Right renal cortex interstitium (tissue), 3 donors: Measurements from ENCODE around the gene DHX9. TPM values are rescaled to one million over a fixed set of nuclear protein-coding genes. Genes with fewer than 3 reads are reported as not detected.
A peak's percentile ranks its signal among the peaks of the same experiment; 100 is the strongest.

Experiments used
- DNase-seq, 3 donors: peaks; one replicate each; pipeline ENCODE4 v3.0.0-alpha.2; 2013; ENCODE audit warnings: low read depth in 3 of 3, low spot score in 2 of 3
- polyA plus RNA-seq, 3 donors: library from polyadenylated mRNA; unstranded; fragments of 120-200 nt; gene quantifications; one replicate each; pipeline ENCODE4 v1.2.1, GENCODE V29; 2013; ENCODE audit not compliant: insufficient read length in 3 of 3

Gene DHX9
- polyA plus RNA-seq, 3 donors, result 290 to 316 (median 311) TPM

DNA sequence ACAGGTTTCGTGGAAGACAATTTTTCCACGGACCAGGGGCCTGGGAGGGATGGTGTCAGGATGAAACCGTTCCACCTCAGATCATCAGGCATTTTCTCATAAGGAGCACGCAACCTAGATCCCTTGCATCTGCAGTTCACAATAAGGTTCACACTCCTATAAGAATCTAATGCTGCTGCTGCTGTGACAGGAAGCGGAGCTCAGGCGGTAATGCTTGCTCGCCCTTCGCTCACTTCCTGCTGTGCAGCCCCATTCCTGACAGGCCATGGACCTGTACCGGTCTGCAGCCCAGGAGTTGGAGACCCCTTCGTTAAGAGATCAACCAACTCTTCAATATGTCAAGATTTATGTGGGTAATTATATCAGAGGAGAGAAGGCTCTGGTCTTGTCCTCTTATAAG lies 3.3 kb upstream of the DHX9 start:
- DNase-seq, result no peak

DNA sequence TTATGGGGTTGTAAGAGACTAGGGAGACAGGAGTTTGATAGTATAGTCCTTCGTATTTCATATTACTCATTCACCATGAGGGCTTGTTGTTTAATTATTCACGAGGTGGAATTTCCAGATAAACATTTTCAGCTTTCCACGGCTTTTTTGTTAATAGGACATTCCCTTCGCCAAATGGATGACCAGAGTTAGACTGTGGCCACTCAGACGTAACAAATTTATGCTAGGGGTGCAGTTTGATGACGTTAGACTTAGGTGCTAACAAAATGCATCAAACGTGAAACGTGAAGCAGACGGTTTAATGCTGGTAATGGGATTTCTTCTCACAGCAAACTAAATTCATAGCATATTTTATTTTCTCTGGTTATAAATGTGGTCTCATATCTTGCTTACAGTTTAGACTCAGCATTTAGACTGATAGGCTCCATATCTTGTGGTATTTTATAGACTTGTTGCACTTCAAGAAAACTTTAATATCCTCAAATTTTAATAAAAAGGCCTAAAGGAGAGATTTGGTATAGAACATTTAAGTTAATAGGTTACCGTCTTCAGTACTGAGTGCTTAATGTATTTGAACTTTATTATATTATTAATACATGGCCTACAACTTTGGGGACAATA lies 2.3 kb downstream of the DHX9 start:
- peak in 2 of 3 donors; percentile 33 to 39 for DNase-seq

DNA sequence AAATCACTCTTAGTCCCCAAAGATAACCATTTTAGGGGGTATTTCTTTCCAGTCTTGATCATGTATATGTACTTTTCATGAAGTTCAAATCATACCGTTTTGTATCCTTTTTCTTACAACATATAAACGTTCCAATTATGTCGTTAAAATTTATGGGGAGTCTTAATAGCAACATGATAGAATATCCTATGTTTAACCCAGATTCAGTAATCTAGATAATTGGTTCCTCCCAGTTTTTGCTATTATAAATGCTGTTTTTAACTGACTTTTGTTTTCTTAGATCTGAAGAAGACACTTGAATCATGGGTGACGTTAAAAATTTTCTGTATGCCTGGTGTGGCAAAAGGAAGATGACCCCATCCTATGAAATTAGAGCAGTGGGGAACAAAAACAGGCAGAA lies 3.1 kb downstream of the DHX9 start:
- DNase-seq, result no peak

DNA sequence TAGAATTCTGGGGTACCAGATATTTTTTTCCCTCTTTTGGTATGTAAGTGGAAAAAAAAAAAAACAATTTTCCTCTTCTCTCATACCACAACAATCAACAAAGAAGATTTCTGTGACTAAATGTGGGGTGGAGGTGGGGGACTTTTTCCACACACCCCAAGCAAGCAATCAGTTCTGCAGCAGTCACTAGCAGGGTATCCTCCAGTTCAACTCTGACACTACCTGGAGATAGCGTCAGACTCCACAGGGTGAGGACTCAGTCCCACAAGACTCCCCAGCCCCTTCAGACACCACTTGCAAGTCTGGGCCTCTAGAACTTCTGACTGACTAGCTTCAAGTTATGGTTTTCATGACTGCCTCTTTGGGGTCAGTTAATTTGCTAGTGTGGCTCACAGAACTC lies 6.2 kb downstream of the DHX9 start:
- no peak for DNase-seq

DNA sequence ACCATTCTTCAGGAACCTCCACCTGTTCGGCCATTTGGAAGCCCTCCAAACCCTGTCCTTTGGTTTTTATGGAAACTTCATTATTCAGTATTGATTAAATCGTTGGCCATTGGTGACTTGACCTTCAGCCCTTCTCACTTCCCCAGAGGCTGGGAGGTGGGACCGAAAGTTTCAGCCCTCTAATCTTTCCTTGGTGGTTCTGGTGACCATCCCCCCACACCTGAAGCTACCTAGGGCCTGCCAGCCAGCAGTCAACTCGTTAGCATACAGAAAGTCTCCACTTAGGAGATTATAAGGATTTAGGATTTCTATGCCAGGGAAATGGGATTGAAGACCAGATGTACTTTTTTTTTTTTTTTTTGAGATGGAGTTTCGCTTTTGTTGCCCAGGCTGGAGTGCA lies 6.7 kb downstream of the DHX9 start:
- DNase-seq, result no peak

DNA sequence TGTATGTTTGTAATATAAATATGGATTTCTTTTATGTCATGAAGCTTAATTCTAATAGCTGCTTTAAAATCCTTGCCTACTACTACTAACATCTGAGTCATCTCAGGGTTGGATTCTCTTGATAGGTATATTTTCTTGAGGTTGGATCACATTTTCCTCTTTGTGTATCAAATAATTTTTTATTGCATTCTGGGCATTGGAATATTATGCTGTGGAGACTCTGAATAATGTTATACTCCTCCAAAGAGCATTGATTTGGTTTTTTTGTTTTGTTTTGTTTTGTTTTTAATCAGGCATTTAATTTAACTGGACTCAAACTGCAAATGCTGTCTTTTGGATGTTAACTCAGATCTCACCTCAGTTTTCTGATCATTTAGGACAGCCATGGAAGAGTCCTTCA lies 8.0 kb downstream of the DHX9 start:
- DNase-seq, result no peak

DNA sequence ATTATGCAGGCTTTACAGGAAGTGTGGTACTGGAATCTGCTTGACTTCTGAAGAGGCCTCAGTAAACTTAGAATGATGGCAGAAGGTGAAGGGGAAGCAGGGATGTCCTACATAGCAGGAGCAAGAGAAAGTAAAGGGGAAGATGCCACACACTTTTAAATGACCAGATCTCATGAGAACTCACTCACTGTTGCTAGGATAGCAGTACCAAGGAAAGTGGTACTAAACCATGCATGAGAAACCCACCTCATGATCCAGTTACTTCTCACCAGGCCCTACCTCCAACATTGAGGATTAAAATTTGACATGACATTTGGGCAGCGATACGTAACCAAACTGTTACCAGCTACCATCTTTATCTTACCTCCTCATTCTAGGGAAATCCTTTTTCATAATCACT lies 9.6 kb downstream of the DHX9 start:
- no peak for DNase-seq

DNA sequence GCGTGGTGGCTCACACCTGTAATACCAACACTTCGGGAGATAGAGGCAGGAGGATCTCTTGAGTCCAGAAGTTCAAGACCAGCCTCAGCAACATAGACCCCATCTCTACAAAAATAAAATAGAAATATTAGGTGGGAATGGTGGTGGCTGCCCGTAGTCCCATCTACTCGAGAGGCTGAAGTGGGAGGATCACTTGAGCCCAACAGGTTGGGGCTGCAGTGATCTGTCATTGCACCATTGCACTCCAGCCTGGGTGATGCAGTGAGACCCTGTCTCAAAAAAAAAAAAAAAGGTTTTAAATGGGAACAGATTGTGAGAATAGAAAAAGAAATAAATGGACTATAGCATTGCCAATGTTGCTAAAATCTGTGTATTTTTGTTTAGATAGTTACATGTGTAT lies 11.2 kb downstream of the DHX9 start:
- no peak for DNase-seq

DNA sequence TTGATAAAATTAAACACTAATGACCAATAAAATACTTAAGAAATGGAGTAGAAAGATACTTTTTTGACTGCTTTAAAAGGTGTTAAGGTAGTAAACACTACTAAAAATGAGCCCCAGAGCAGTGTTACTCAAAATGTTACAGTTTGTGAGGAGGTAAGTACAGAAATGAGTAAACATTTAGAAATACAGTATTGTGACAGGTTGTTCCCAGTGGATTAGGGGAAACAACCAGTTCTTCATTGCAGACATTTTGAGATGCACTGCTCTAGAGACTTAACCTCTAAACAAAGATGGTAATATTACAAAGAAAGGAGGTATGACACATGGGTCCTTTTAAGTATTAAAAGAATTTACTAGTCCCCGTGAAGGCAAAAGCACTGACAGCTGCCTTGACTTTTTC lies 12.7 kb downstream of the DHX9 start:
- no peak for DNase-seq

DNA sequence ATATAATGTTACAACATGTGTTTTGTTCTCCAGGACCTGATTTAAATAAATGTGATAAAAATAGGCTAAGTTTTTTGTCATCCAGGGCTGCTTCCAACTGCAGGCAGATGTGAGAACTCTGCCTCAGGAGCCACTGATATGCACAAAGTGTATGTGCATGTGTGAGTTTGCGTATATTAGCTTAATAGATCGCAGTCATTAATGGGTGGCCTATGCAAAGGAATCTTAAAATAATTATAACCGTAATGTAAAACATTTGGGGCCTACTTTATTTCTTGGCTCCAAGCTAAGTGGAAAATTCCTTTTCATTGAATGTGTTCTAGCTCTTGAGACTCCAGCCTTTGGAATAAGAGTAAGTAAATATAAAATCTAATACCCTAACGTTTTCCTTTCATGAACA lies 16.8 kb downstream of the DHX9 start:
- DNase-seq, result no peak

DNA sequence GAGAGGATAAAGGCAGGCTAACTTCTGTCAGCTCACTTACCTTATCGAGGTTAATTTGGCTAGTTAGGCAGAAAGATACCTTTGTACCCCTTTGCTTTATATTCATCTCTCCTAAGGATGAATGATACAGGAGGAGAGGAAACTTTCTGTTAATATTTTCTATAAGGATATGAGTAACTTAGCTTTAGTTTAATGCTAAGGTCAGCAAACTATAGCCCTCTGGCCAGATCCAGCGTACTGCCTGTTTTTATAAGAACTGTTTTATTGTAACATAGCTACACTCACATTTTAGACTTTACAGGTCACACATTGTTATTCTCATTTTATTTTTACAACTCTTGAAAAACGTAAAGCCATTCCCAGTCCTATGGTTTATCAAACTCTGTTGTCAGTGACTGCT lies 18.1 kb downstream of the DHX9 start:
- DNase-seq, result no peak

DNA sequence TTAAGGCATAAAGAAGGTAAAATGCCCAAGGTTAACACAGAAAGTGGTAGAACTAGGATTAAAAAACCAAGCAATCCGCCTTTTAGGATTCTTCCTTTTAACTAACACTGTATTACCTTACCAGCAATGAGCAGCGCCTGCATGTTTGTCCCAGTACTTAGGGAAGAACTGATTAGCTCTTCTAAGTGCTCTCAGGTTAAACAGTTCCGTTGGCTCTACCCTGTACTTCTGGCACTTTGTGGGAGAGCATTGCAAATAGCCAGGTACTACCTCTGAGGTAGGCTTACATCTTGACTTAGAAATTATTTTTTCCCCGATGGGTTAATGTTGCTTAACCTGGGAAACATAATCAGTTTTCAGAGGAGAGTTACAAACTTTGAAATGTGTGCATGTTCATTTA lies 21.5 kb downstream of the DHX9 start:
- no peak for DNase-seq

DNA sequence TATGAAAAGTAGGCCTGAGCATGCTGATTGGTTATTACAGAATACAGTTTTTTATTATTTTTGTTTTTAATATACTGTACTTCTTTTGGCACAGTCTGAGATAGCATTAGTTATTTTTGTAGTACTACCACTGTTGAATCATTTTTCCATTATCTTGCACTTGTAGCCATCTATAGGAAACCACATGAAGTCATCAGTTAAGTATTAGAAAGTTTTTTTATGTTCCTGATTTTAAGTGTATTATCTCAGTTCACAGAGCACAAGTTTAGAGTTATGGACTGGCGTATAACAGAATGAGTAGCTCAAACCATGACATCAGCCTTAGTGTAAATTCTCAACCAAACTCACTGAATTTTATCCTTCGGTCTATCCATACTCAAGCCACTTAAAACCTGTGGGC lies 22.8 kb downstream of the DHX9 start:
- DNase-seq, result no peak

DNA sequence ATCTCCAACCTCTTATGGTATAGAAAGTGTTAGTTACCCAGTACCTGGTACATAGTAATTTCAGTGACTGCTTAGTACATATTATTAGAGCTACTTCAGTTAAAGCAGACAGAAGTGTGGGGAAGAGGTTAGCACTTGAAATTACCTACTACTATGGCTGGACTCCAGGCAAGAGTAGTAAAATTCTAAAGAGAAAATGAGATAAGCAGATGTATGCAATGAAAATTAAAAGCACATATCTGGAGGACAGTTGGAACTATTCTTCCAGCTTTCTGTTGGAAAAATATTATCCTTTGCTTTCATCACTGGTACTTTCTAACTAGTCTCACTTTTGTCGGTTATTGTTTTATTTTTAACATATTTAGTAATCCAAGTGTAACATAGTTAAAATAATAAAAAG lies 23.7 kb downstream of the DHX9 start:
- DNase-seq, result no peak

DNA sequence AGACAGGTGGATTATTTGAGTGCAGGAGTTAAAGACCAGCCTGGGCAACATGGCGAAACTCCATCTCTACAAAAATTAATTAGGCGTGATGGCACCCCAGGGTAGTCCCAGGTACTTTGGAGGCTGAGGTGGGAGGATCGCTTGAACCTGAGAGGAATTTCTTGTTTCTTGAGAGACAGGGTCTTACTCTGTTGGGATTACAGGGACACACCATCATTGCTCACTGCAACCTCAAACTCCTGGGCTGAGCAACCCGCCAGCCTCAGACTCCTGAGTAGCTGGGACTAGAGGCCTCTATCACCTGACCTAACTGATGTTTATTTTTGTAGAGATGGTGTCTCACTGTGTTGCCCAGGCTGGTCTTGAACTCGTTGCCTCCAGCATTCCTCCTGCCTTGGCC lies 24.8 kb downstream of the DHX9 start:
- DNase-seq, result no peak

DNA sequence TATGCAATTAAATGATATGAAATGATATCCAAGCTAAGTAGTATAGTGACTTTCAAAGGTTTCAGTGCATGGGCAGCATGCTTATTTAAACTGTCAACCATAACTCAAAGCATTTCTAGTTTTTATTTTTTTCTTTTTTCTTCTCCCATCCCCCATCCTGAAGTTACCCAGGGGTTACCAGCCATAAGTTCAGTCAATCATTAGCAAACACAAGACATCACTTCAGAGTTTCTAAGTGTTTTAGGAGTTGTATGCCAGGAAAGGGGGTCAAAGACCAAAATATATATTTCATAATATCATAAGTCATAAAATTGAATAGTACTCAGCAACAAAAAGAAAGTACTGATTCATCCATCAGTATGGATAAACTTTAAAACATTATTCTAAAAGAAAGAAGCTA lies 28.7 kb downstream of the DHX9 start:
- DNase-seq, result no peak

DNA sequence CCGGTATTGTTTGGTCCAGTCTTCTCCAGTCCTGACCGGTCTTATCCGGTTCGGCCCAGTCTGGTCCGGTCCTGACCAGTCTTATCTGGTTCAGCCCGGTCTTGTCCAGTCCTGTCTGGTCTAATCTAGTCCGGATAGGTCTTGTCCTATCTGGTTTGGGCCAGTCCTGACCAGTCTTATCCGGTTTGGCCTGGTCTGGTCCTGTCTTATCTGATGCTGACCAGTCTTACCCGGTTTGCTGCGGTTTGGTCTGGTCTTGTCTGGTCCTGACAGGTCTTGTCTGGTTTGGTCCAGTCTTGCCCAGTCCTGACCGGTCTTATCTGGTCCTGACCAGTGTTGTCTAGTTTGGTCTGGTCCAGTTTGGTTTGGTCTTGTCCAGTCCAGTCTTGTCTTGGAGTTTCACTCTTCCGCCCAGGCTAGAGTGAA lies 30.1 kb downstream of the DHX9 start:
- DNase-seq, result no peak

DNA sequence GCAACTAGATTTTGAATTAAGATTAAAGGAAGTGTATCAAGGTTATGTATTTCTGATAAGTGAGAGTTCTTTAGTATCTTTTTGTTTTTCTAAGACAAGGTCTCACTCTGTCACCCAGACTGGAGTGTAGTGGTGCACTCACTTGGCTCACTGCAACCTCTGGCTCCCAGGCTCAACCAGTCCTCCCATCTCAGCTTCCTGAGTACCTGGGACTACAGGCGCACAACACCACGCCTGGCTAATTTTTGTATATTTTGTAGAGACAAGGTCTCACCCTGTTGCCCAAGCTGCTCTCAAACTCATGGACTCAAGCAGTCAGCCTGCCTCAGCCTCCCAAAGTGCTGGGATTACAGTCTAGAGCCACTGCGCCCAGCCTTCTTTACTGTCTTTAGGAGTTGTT lies 33.7 kb downstream of the DHX9 start:
- no peak for DNase-seq

DNA sequence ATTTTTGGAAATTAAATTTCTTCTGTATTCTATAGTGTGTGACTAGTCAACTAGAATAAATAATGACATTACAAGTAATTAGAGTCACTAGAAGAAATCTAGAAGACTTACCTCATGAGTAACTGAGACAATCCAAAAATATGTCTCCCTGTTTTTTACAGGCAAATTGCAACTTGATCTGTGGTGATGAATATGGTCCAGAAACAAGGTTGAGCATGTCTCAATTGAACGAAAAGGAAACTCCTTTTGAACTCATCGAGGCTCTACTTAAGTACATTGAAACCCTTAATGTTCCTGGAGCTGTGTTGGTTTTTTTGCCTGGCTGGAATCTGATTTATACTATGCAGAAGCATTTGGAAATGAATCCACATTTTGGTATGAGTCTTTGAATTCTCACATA lies 36.7 kb downstream of the DHX9 start:
- DNase-seq, result no peak

DNA sequence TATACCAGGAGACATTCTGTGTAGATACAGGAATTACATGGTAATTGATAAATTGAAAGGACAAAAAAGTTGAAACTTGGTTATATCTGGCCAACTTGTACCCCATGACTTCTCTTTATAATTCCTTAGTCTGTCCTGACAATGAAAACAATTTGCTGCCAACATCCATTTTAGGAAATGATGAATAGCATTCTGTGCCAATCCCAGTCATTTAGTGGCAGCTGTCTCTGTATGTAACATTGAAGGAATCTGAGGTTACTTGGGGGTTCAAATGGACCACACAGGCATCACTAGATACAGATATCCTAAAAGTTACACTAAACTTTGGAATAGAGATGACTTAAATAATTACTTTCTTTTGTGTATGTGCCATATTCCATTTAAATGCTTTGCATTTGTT lies 38.2 kb downstream of the DHX9 start:
- DNase-seq, result no peak

DNA sequence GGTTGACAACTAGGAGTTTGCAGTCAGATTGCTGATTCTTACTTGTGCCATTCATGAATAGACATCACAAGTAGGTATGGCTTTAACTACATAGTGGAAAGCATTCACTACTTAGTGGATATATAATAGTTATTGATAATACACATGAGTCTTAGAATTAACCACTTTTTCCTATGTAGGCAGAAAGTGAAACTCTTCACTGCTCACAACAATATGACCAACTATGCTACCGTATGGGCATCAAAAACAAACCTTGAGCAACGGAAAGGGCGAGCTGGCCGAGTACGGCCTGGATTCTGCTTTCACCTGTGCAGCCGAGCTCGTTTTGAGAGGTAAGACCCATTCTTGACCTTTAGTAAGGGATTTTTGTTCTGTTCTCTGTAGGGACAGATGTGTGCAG lies 38.7 kb downstream of the DHX9 start:
- DNase-seq, result no peak

DNA sequence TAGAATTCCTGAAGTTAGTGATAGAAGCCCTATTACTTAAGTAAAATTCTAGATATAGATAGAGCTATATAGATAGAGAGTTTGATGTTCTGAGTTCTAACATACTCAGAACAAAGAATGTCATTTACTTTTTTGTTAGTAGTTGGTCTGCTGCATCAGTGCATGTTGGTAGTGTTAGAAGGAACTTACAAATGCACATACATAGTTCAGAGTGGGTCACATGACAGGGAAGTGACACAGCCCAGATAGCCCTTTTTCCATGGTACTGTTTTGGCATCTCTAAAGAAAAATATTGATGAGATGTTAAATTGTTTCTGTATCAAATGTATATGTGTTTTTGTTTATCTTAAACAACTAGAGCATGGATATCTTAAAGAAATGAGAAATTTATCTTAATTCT lies 45.7 kb downstream of the DHX9 start:
- DNase-seq, result no peak

DNA sequence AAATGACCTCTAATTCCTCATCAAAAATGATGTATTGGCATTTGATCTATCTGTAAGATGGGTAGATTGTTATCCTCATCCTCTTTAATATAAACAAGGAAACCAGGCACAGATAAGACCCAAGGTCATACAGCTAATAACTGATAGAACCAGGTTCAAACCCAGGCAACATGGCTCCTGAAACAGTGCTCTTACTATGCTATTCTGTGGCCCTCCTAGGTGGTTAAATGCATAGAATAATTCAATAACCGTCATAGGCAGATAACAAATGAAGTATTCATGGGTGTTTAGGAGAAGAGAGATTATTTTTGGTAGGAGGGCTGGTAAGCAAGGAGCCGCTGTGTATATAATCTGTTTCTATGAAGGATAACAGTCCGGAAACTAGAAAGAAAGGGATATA lies 46.4 kb downstream of the DHX9 start:
- DNase-seq, result no peak

DNA sequence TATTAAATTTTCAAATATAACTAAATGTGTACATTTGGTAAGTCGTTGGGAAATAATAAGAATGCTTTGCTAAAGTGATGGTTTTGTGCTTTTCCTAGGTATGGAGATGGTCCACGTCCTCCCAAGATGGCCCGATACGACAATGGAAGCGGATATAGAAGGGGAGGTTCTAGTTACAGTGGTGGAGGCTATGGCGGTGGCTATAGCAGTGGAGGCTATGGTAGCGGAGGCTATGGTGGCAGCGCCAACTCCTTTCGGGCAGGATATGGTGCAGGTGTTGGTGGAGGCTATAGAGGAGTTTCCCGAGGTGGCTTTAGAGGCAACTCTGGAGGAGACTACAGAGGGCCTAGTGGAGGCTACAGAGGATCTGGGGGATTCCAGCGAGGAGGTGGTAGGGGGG lies 47.8 kb downstream of the DHX9 start:
- no peak for DNase-seq
